ENCODE measurements around the gene NFATC2. TPM values are rescaled to one million over a fixed set of nuclear protein-coding genes. Genes with fewer than 3 reads are reported as not detected.

NFATC2 gene
- total RNA-seq, 2 experiments from 2014 or later = 32.5 to 33.2 TPM

DNA sequence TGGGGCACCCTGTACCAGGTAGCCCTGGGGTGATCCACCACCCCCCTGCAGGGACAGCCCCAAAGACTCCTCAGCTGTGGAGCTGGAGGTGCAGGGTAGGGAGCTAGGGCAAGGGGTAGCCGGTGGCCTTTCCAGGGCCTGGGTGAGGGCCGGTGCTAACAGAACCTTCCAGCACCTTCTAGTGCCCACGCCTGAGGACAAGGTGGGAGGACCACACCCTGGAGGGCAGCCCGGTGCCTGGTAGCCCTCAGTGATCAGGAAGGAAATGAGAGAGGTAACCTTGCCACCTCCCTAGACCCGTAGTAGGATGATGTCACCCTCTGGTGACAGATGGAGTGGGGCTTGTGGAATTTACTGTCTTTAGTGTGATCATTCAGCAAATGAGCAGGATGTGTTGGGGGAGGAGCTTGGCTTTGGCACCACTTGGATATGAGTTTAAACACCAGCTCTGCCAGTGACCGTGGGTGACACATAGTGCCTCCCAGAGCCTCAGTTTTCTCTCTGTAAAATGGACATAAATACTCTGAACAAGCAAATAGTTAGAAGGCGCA, 187.7 kb downstream of the NFATC2 start:
- no peak overlapping the region for H3K27ac Mint-ChIP-seq
- Histone ChIP-seq H3K36me3 (ENCODE audit: insufficient read depth, low read length) (no peaks in the 10 kb centered on the region), H3K27me3 (ENCODE audit: control insufficient read depth in 1 of 2, insufficient read depth in 2 of 2, low read length in 2 of 2) (no peaks in the 10 kb centered on the region), H3K27ac (ENCODE audit: low read depth in 1 of 2, low read length in 2 of 2) (no peak overlapping the region), H3K4me3 (ENCODE audit: low read length) (no peak overlapping the region), H3K4me1 (ENCODE audit: insufficient read depth, low read length) (peaks cover 2% of the 10 kb centered on the region), H3K9me3 (ENCODE audit: control insufficient read depth in 1 of 2, insufficient read depth in 1 of 2, low read length in 2 of 2) (no peaks in the 10 kb centered on the region)
- no peaks in the 10 kb centered on the region for H3K27me3 Mint-ChIP-seq
- no peak for DNase-seq
- POLR2A ChIA-PET = interaction anchor here (0.6 kb wide), 1 partner anchor 507 kb away, joined by 3 read pairs; no protein-coding TSS in a partner anchor
- H3K9me3 Mint-ChIP-seq = no peaks in the 10 kb centered on the region
- CTCF ChIA-PET = no interaction called here
- no peaks in the 10 kb centered on the region for H3K4me1 Mint-ChIP-seq (ENCODE audit: low read depth)
- TF ChIP-seq, protein P1, sequence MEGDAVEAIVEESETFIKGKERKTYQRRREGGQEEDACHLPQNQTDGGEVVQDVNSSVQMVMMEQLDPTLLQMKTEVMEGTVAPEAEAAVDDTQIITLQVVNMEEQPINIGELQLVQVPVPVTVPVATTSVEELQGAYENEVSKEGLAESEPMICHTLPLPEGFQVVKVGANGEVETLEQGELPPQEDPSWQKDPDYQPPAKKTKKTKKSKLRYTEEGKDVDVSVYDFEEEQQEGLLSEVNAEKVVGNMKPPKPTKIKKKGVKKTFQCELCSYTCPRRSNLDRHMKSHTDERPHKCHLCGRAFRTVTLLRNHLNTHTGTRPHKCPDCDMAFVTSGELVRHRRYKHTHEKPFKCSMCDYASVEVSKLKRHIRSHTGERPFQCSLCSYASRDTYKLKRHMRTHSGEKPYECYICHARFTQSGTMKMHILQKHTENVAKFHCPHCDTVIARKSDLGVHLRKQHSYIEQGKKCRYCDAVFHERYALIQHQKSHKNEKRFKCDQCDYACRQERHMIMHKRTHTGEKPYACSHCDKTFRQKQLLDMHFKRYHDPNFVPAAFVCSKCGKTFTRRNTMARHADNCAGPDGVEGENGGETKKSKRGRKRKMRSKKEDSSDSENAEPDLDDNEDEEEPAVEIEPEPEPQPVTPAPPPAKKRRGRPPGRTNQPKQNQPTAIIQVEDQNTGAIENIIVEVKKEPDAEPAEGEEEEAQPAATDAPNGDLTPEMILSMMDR (IDR thresholded peaks at IDR 0.05) = no peak
- H3K4me3 Mint-ChIP-seq = no peak overlapping the region
- no peaks in the 10 kb centered on the region for H3K36me3 Mint-ChIP-seq (ENCODE audit: low read depth)
- no peak for ATAC-seq (ENCODE audit: poor library complexity)
- intact Hi-C loops (cut with DNase I, micrococcal nuclease) = no loop called here

DNA sequence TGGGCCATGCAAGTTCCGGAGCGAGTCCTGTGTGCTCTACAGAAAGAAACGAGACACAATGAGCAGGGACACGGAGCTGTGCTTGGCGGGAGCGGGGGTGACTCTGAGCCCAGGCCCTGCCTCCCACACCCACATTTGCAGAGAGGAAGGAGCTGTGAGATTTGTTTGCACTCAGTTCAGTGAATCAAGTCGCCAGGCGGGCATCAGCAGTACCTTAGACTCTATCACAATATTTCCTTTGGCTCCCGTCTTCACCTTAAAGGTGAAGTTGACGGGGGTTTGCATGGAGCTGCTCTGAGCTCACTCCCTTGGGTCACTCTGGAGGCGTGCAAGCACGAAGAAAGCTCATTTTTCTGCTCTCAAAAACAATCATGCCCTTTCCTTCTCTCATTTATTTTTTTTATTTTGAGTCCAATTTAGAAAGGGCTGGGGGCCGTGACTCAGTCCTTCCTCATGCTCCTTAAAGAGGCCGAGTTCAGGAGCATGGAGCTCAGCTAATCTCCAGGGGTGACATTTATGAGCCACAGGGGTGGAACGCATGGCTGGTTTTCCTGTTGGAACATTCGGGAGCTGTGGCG, 188.2 kb downstream of the NFATC2 start:
- Histone ChIP-seq H3K36me3 (ENCODE audit: insufficient read depth, low read length) (no peaks in the 10 kb centered on the region), H3K4me1 (ENCODE audit: insufficient read depth, low read length) (peaks cover 2% of the 10 kb centered on the region), H3K27ac (ENCODE audit: low read depth in 1 of 2, low read length in 2 of 2) (no peak overlapping the region), H3K27me3 (ENCODE audit: control insufficient read depth in 1 of 2, insufficient read depth in 2 of 2, low read length in 2 of 2) (no peaks in the 10 kb centered on the region), H3K4me3 (ENCODE audit: low read length) (no peak overlapping the region), H3K9me3 (ENCODE audit: control insufficient read depth in 1 of 2, insufficient read depth in 1 of 2, low read length in 2 of 2) (no peaks in the 10 kb centered on the region)
- Mint-ChIP-seq H3K27ac (no peak overlapping the region), H3K36me3 (ENCODE audit: low read depth) (no peaks in the 10 kb centered on the region), H3K4me1 (ENCODE audit: low read depth) (no peaks in the 10 kb centered on the region), H3K4me3 (no peak overlapping the region), H3K27me3 (no peaks in the 10 kb centered on the region), H3K9me3 (no peaks in the 10 kb centered on the region)
- TF ChIP-seq, protein P1 (IDR thresholded peaks at IDR 0.05) = no peak
- intact Hi-C loops (cut with DNase I, micrococcal nuclease) = no loop called here
- ATAC-seq (ENCODE audit: poor library complexity) (no peak), DNase-seq (no peak)
- ChIA-PET CTCF (no interaction called here), POLR2A (interaction anchor here (0.6 kb wide), 1 partner anchor 506 kb away, joined by 3 read pairs; no protein-coding TSS in a partner anchor)

DNA sequence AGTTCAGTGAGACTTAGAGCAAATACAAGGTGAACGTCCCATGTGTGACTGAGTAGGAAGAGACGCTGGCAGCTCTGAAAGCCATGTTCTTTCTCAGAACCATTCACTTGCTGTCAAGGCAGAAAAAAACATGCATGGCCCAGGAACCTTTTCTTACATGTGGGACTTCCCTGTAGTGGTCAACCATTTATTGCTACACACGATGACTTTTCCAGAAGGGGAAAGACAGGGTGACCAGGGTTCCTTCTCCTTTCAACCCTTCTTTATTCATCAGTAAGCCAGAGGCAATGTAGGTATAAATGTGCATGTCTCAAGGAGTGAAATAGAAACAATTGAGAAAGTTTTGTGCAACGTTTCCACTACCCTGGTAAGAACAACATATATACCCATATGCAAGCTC, 189.0 kb downstream of the NFATC2 start:
- no peaks in the 10 kb centered on the region for H3K36me3 ChIP-seq (ENCODE audit: insufficient read depth, low read length)
- no peak overlapping the region for H3K4me3 Mint-ChIP-seq
- DNase-seq (no peak), ATAC-seq (ENCODE audit: poor library complexity) (no peak)
- H3K4me1 ChIP-seq (ENCODE audit: insufficient read depth, low read length) = peaks cover 2% of the 10 kb centered on the region
- no peaks in the 10 kb centered on the region for H3K27me3 ChIP-seq (ENCODE audit: control insufficient read depth in 1 of 2, insufficient read depth in 2 of 2, low read length in 2 of 2)
- H3K27me3 Mint-ChIP-seq = no peaks in the 10 kb centered on the region
- CTCF ChIA-PET = no interaction called here
- H3K9me3 ChIP-seq (ENCODE audit: control insufficient read depth in 1 of 2, insufficient read depth in 1 of 2, low read length in 2 of 2) = no peaks in the 10 kb centered on the region
- intact Hi-C loops (cut with DNase I, micrococcal nuclease) = no loop called here
- no peak overlapping the region for H3K27ac ChIP-seq (ENCODE audit: low read depth in 1 of 2, low read length in 2 of 2)
- TF ChIP-seq, protein P1 (IDR thresholded peaks at IDR 0.05) = no peak
- H3K27ac Mint-ChIP-seq = no peak overlapping the region
- H3K9me3 Mint-ChIP-seq = no peaks in the 10 kb centered on the region
- H3K4me1 Mint-ChIP-seq (ENCODE audit: low read depth) = no peaks in the 10 kb centered on the region
- no peaks in the 10 kb centered on the region for H3K36me3 Mint-ChIP-seq (ENCODE audit: low read depth)
- POLR2A ChIA-PET = no interaction called here
- no peak overlapping the region for H3K4me3 ChIP-seq (ENCODE audit: low read length)
